Measurements from ENCODE around the gene SPG7. TPM values are rescaled to one million over a fixed set of nuclear protein-coding genes. Genes with fewer than 3 reads are reported as not detected.

Gene SPG7
- total and polyA plus RNA-seq, 4 experiments from 2014 or later = 46.4 to 160 (median 103) TPM

DNA sequence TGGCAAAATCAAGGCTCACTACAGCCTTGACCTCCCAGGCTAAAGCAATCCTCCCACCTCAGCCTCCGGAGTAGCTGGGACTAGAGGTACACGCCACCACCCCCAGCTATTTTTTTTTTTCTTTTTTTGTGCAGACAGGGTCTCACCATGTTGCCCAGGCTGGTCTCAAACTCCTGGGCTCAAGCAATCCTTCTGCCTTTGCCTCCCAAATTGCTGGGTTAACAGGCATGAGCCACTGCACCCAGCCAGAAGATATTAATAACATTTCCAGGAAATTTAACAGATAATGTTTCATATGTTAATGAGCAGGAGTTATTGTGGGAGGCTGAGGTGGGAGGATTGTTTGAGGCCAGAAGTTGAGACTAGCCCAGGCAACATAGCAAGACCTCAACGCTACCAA, 8.4 kb upstream of the SPG7 start:
- POLR2A ChIA-PET (ENCODE audit: partially characterized antibody) = no interaction called here
- H3K4me1 Mint-ChIP-seq = peaks cover 0 to 11% (median 4%) of the 10 kb centered on the region in 4 donors

DNA sequence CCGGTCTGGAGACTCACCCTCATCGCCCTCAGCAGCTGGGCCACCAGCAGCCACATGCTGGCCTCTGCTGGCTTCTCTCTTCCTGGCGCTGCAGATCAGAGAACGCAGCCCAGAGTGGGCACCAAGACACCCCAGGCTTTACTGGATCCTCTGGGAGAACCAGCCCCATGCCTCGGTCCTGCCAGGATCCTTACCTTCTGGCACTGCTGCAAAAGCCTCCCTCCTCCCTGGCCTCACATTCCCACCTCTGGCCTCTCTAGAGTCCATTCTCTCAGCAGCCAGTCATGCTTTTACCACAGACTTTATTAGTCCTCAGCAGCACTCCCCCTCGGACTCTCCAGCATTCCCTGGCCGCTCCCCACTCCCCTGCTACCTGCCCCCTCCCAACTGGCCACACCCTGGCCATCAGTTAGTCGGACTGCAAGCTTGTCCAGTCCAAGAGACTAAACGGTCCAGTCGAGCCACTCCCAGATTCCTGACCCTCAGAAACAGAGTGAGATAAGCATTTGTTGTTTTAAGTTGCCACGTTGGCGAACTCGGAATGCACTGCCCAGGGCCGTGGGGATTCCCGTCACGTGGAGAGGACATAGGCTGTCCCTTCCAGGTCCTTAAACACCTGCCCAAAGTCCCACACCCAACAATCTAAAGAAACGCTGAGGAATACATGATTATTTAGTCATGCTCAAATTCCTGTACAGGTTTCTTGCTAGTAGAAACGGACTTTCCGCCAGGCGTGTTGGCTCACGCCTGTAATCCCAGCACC, 5.9 kb upstream of the SPG7 start:
- ChIA-PET POLR2A (ENCODE audit: partially characterized antibody) (no interaction called here), CTCF (ENCODE audit: partially characterized antibody) (interaction anchor here (0.7 kb wide), 1 partner anchor 35 kb away, joined by 3 read pairs; no protein-coding TSS in a partner anchor)
- no peaks in the 10 kb centered on the region for H3K9me3 Mint-ChIP-seq
- intact Hi-C loops (cut with micrococcal nuclease) = no loop called here
- Histone ChIP-seq H3K27ac (ENCODE audit: low read depth, low read length) (no peak overlapping the region), H3K4me1 (ENCODE audit: insufficient read depth, low read length) (peaks cover 23% of the 10 kb centered on the region), H3K9me3 (ENCODE audit: control insufficient read depth in 1 of 2, low read length in 2 of 2) (no peaks in the 10 kb centered on the region), H3K4me3 (ENCODE audit: low read length in 2 of 2) (no peak overlapping the region), H3K36me3 (ENCODE audit: insufficient read depth, low read length) (no peaks in the 10 kb centered on the region), H3K27me3 (ENCODE audit: insufficient read depth, low read length) (no peaks in the 10 kb centered on the region)
- peaks cover 0 to 5% of the 10 kb centered on the region in 2 donors for H3K36me3 Mint-ChIP-seq
- H3K27ac Mint-ChIP-seq = peak overlapping the region in 2 of 7 donors; percentile 69 to 76
- H3K4me3 Mint-ChIP-seq = no peak overlapping the region
- no peak for DNase-seq
- H3K4me1 Mint-ChIP-seq = peaks cover 15 to 31% (median 20%) of the 10 kb centered on the region in 4 donors
- H3K27me3 Mint-ChIP-seq = no peaks in the 10 kb centered on the region

More for the DNA sequence above, 8.4 kb upstream of the SPG7 start:
- Histone ChIP-seq H3K27ac (ENCODE audit: low read depth, low read length) (no peak overlapping the region), H3K4me3 (ENCODE audit: low read length in 2 of 2) (no peak overlapping the region), H3K4me1 (ENCODE audit: insufficient read depth, low read length) (peaks cover under 1% of the 10 kb centered on the region), H3K36me3 (ENCODE audit: insufficient read depth, low read length) (no peaks in the 10 kb centered on the region), H3K9me3 (ENCODE audit: control insufficient read depth in 1 of 2, low read length in 2 of 2) (no peaks in the 10 kb centered on the region), H3K27me3 (ENCODE audit: insufficient read depth, low read length) (no peaks in the 10 kb centered on the region)
- H3K4me3 Mint-ChIP-seq = no peak overlapping the region
- H3K27me3 Mint-ChIP-seq = no peaks in the 10 kb centered on the region
- peaks cover 0 to 3% of the 10 kb centered on the region in 2 donors for H3K36me3 Mint-ChIP-seq
- CTCF ChIA-PET (ENCODE audit: partially characterized antibody) = no interaction called here
- H3K9me3 Mint-ChIP-seq = no peaks in the 10 kb centered on the region
- H3K27ac Mint-ChIP-seq = no peak overlapping the region
- DNase-seq = no peak
- intact Hi-C loops (cut with micrococcal nuclease) = no loop called here

DNA sequence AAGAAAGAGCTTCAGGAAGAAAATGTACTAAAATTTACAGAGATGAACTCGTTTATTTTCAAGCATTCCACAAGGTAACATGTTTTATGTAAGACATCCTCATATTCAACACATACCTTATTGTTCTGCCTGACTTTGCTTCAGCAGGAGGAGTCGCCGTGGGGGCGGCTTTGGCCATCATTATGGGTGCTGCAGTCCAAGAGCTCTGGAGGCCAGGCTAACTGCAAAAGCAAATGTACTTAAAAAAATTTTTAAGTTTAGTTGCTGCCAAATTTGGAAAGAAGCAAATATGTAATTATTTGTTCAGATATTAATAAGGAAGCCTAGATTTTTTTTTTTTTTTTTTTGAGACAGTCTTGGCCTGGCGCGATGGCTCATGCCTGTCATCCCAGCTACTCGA, 4.1 kb upstream of the SPG7 start:
- Histone ChIP-seq H3K27me3 (ENCODE audit: insufficient read depth, low read length) (no peaks in the 10 kb centered on the region), H3K36me3 (ENCODE audit: insufficient read depth, low read length) (no peaks in the 10 kb centered on the region), H3K9me3 (ENCODE audit: control insufficient read depth in 1 of 2, low read length in 2 of 2) (no peaks in the 10 kb centered on the region), H3K4me1 (ENCODE audit: insufficient read depth, low read length) (peaks cover 33% of the 10 kb centered on the region), H3K27ac (ENCODE audit: low read depth, low read length) (no peak overlapping the region), H3K4me3 (ENCODE audit: low read length in 2 of 2) (no peak overlapping the region)
- Mint-ChIP-seq H3K4me1 (peaks cover 16 to 38% (median 24%) of the 10 kb centered on the region in 4 donors), H3K27me3 (no peaks in the 10 kb centered on the region), H3K36me3 (peaks cover 0 to 6% of the 10 kb centered on the region in 2 donors), H3K9me3 (no peaks in the 10 kb centered on the region), H3K4me3 (no peak overlapping the region), H3K27ac (peak overlapping the region in 6 of 7 donors; percentile 13 to 74 (median 66))
- intact Hi-C loops (cut with micrococcal nuclease) = no loop called here
- CTCF ChIA-PET (ENCODE audit: partially characterized antibody) = interaction anchor here (1.6 kb wide), 1 partner anchor 9 kb away, joined by 4 read pairs; no protein-coding TSS in a partner anchor
- POLR2A ChIA-PET (ENCODE audit: partially characterized antibody) = interaction anchor here (1.8 to 3.1 kb wide), 3 partner anchors 13 to 189 kb away, joined by 6 to 28 read pairs (median 7); no protein-coding TSS in a partner anchor
- DNase-seq = no peak

DNA sequence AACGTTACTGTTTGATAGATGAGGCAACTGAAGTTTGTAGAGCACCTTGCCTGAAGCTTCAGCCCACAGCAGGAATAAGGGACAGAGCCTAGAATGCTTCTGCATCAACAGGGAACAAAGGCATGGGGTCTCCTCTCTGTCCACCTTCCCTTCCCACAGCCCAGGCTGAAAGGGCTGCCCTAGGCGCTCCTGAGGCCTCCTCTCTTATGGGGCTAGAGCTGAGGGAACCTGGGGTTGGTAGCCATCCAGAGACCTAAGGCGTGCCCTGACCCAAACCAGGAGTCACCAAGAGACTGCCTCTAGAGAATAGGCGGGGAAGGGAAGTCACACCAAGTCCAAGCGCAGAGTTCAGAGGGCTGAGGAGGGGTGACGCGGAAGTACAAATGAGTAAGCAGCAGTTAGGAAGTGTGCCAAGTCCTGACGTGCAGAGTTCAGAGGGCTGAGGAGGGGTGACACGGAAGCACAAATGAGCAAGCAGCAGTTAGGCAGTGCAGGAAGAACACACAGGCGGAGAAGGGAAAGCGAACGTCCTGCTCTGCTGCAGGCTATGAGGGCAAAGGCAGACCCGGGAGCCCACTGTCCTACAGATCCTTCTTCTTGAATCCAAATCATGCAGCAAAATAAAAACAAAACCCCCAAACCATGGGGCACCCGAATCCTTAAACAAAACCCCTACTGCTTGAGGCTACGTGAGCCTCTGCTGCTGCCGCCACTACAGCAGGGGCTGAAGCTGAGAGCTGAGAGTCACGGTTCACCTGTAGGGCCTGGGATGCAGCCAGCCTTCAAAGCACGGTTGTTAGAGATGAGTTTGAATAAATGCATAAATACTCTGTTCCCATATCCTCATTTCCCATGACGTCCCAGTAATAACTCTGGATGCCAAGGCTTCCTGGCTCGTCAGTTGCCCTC, 2.7 kb upstream of the SPG7 start:
- ChIA-PET POLR2A (ENCODE audit: partially characterized antibody) (interaction anchor here (1.0 to 3.1 kb wide), 6 partner anchors 11 to 190 kb away, joined by 3 to 28 read pairs (median 5); no protein-coding TSS in a partner anchor), CTCF (ENCODE audit: partially characterized antibody) (interaction anchor here (1.2 kb wide), 1 partner anchor 13 kb away, joined by 4 read pairs; no protein-coding TSS in a partner anchor)
- H3K9me3 Mint-ChIP-seq = no peaks in the 10 kb centered on the region
- Histone ChIP-seq H3K4me1 (ENCODE audit: insufficient read depth, low read length) (peaks cover 40% of the 10 kb centered on the region), H3K27me3 (ENCODE audit: insufficient read depth, low read length) (no peaks in the 10 kb centered on the region), H3K4me3 (ENCODE audit: low read length in 2 of 2) (peak overlapping the region; percentile 27 to 34), H3K27ac (ENCODE audit: low read depth, low read length) (peak overlapping the region; percentile 83), H3K36me3 (ENCODE audit: insufficient read depth, low read length) (peaks cover 2% of the 10 kb centered on the region), H3K9me3 (ENCODE audit: control insufficient read depth in 1 of 2, low read length in 2 of 2) (no peaks in the 10 kb centered on the region)
- intact Hi-C loops (cut with micrococcal nuclease) = loop anchor here (1.0 to 5.0 kb wide), 3 partner anchors 15 to 172 kb away; partner anchors contain the start of gene ANKRD11
- no peaks in the 10 kb centered on the region for H3K27me3 Mint-ChIP-seq
- H3K4me3 Mint-ChIP-seq = peak overlapping the region; percentile 72 to 86 (median 81)
- peaks cover 0 to 6% of the 10 kb centered on the region in 2 donors for H3K36me3 Mint-ChIP-seq
- H3K27ac Mint-ChIP-seq = peak overlapping the region; percentile 85 to 96 (median 93)
- H3K4me1 Mint-ChIP-seq = peaks cover 18 to 49% (median 31%) of the 10 kb centered on the region in 4 donors
- peak; percentile 86 to 96 (median 90) for DNase-seq

DNA sequence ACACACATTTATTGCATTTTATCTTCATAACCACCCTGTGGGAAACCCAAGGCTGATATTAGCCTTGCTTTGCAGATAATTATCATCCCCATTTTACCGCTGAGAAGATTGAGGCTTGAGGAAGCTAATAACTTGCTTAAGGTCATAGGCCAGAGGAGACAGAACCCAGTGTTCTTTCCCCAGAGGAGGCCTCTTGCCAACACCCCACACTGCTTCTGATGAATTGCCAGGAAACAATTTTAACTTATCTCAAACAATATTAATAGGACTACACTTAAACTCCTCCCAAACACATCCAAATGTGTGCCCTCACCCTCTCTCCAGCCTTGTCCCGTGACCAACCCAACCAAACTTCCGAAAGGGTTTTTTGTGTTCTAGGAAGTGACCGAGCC, 2.1 kb upstream of the SPG7 start:
- Histone ChIP-seq H3K36me3 (ENCODE audit: insufficient read depth, low read length) (peaks cover 9% of the 10 kb centered on the region), H3K9me3 (ENCODE audit: control insufficient read depth in 1 of 2, low read length in 2 of 2) (no peaks in the 10 kb centered on the region), H3K27ac (ENCODE audit: low read depth, low read length) (peak overlapping the region; percentile 83), H3K4me1 (ENCODE audit: insufficient read depth, low read length) (peaks cover 40% of the 10 kb centered on the region), H3K27me3 (ENCODE audit: insufficient read depth, low read length) (no peaks in the 10 kb centered on the region), H3K4me3 (ENCODE audit: low read length in 2 of 2) (peak overlapping the region; percentile 27 to 34)
- H3K9me3 Mint-ChIP-seq = no peaks in the 10 kb centered on the region
- peaks cover 0 to 7% of the 10 kb centered on the region in 2 donors for H3K36me3 Mint-ChIP-seq
- DNase-seq = no peak
- intact Hi-C loops (cut with micrococcal nuclease) = loop anchor here (5.0 kb wide), 1 partner anchor 99 kb away; no protein-coding TSS in a partner anchor
- peaks cover 18 to 50% (median 32%) of the 10 kb centered on the region in 4 donors for H3K4me1 Mint-ChIP-seq
- no peaks in the 10 kb centered on the region for H3K27me3 Mint-ChIP-seq
- POLR2A ChIA-PET (ENCODE audit: partially characterized antibody) = interaction anchor here (0.6 to 3.1 kb wide), 4 partner anchors 11 to 146 kb away, joined by 3 to 28 read pairs (median 4); no protein-coding TSS in a partner anchor
- peak overlapping the region; percentile 72 to 86 (median 81) for H3K4me3 Mint-ChIP-seq
- CTCF ChIA-PET (ENCODE audit: partially characterized antibody) = interaction anchor here (2.0 kb wide), 1 partner anchor 10 kb away, joined by 5 read pairs; no protein-coding TSS in a partner anchor
- H3K27ac Mint-ChIP-seq = peak overlapping the region; percentile 85 to 96 (median 93)

DNA sequence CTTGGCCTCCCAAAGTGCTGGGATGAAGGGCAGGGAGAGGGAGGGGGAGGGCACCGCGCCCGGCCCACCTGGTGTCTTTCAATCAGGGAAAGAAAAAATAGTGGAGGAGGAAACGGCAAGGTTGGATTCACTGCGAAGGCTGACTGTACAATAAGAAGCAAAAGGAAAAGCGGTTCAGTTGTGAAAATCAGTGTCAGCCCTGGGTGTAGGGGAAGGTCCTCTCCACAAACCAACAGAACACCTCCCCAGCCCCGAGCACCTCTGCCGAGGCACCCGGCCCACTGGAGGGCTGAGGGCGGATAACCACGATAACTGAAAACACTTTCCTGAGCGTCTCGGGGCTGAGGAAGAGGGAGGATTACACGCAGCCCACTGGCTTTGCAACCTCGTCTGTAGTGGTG, 1.4 kb upstream of the SPG7 start:
- H3K36me3 ChIP-seq (ENCODE audit: insufficient read depth, low read length) = peaks cover 15% of the 10 kb centered on the region
- H3K9me3 ChIP-seq (ENCODE audit: control insufficient read depth in 1 of 2, low read length in 2 of 2) = no peaks in the 10 kb centered on the region
- ChIA-PET POLR2A (ENCODE audit: partially characterized antibody) (interaction anchor here (0.7 to 3.8 kb wide), 17 partner anchors 12 to 266 kb away, joined by 3 to 79 read pairs (median 8); partner anchors contain the start of gene ANKRD11), CTCF (ENCODE audit: partially characterized antibody) (interaction anchor here (0.8 to 2.0 kb wide), 2 partner anchors 11 to 16 kb away, joined by 3 to 5 read pairs; no protein-coding TSS in a partner anchor)
- Mint-ChIP-seq H3K27ac (peak overlapping the region; percentile 85 to 96 (median 92)), H3K27me3 (no peaks in the 10 kb centered on the region), H3K9me3 (no peaks in the 10 kb centered on the region), H3K4me1 (peaks cover 18 to 53% (median 32%) of the 10 kb centered on the region in 4 donors), H3K36me3 (peaks cover 0 to 10% of the 10 kb centered on the region in 2 donors), H3K4me3 (peak overlapping the region; percentile 78 to 87 (median 82))
- peak in 4 of 5 donors; percentile 25 to 57 (median 30) for DNase-seq
- H3K4me1 ChIP-seq (ENCODE audit: insufficient read depth, low read length) = peaks cover 40% of the 10 kb centered on the region
- H3K4me3 ChIP-seq (ENCODE audit: low read length in 2 of 2) = peak overlapping the region; percentile 50 to 76
- peak overlapping the region; percentile 83 for H3K27ac ChIP-seq (ENCODE audit: low read depth, low read length)
- intact Hi-C loops (cut with micrococcal nuclease) = loop anchor here (5.0 kb wide), 1 partner anchor 99 kb away; no protein-coding TSS in a partner anchor
- no peaks in the 10 kb centered on the region for H3K27me3 ChIP-seq (ENCODE audit: insufficient read depth, low read length)
